Activated T-helper 1 cell treated with anti-CD3 and anti-CD28 coated beads, Interleukin-12 subunit alpha, Interleukin-12 subunit beta, Interleukin-2, Interleukin-4 antibody, amounts not matched to agents 30 ng/mL and 10 ng/mL and 1 ng/mL, durations not matched to agents 14 hours and 24 hours and 36 hours (primary cell): ENCODE measurements around the gene SAT2. TPM values are rescaled to one million over a fixed set of nuclear protein-coding genes. Genes with fewer than 3 reads are reported as not detected.
"Not testable (repeated sequence)": the region's sequence is repeated elsewhere in the genome, so short reads cannot be mapped to it uniquely, and the experiment has no call there.

Experiments used
- DNase-seq: peaks from one replicate; pipeline ENCODE4 v3.0.0; 2021; ENCODE audit warnings: low spot score
- H3K27ac Mint-ChIP-seq: one replicate; pipeline ENCODE4 v1.8.0; 2021; ENCODE audit warnings: mild to moderate bottlenecking, mixed read lengths
- H3K27me3 Mint-ChIP-seq: one replicate; pipeline ENCODE4 v1.8.0; 2022; ENCODE audit warnings: mild to moderate bottlenecking, moderate library complexity, mixed read lengths; ENCODE audit not compliant: insufficient read depth
- H3K36me3 Mint-ChIP-seq: one replicate; pipeline ENCODE4 v1.8.0; 2021; ENCODE audit warnings: low read depth, mixed read lengths
- H3K4me1 Mint-ChIP-seq: one replicate; pipeline ENCODE4 v1.8.0; 2021; ENCODE audit warnings: low read depth, mixed read lengths
- H3K4me3 Mint-ChIP-seq: one replicate; pipeline ENCODE4 v1.8.0; 2021; ENCODE audit warnings: mild to moderate bottlenecking, moderate library complexity, mixed read lengths
- H3K9me3 Mint-ChIP-seq: one replicate; pipeline ENCODE4 v1.8.0; 2021; ENCODE audit warnings: mixed read lengths
- intact Hi-C: fragments of 100-400 bp; cut with micrococcal nuclease; formaldehyde crosslinking; loops from one replicate; pipeline ENCODE4 v1.15.1; 2024
- total RNA-seq: library from RNA; stranded (reverse); gene quantifications from 2 replicates; pipeline ENCODE4 v1.2.3, GENCODE V29; 2022

The SAT2 gene
- total RNA-seq, 1 donor from 2014 or later, result 23.8 TPM

GRCh38 chr17:7610641-7611040 is 17.0 kb downstream of the SAT2 start:
- H3K4me1 Mint-ChIP-seq, result peaks cover 31% of the 10 kb centered on the region
- no peaks in the 10 kb centered on the region for H3K27me3 Mint-ChIP-seq
- no peak overlapping the region for H3K27ac Mint-ChIP-seq
- no peaks in the 10 kb centered on the region for H3K9me3 Mint-ChIP-seq
- intact Hi-C loops, result no loop called here
- no peak overlapping the region for H3K4me3 Mint-ChIP-seq
- no peak for DNase-seq
- peaks cover 18% of the 10 kb centered on the region for H3K36me3 Mint-ChIP-seq

- Mint-ChIP-seq H3K4me1 (peaks cover 7% of the 10 kb centered on the region), H3K36me3 (peaks cover 36% of the 10 kb centered on the region), H3K4me3 (no peak overlapping the region), H3K27ac (no peak overlapping the region), H3K27me3 (no peaks in the 10 kb centered on the region), H3K9me3 (no peaks in the 10 kb centered on the region)
- no peak for DNase-seq
- intact Hi-C loops, result no loop called here
Observed at GRCh38 chr17:7606280-7606679, 21.3 kb downstream of the SAT2 start.

GRCh38 chr17:7597561-7597960 is 30.1 kb downstream of the SAT2 start:
- peaks cover 42% of the 10 kb centered on the region for H3K36me3 Mint-ChIP-seq
- H3K4me1 Mint-ChIP-seq, H3K27me3 Mint-ChIP-seq, intact Hi-C loops, H3K9me3 Mint-ChIP-seq, DNase-seq, H3K27ac Mint-ChIP-seq, H3K4me3 Mint-ChIP-seq: not testable (repeated sequence)

GRCh38 chr17:7593296-7593695 is 34.3 kb downstream of the SAT2 start:
- Mint-ChIP-seq H3K9me3 (no peaks in the 10 kb centered on the region), H3K27me3 (no peaks in the 10 kb centered on the region), H3K4me3 (no peak overlapping the region), H3K27ac (no peak overlapping the region), H3K4me1 (no peaks in the 10 kb centered on the region), H3K36me3 (peaks cover 45% of the 10 kb centered on the region)
- no peak for DNase-seq
- intact Hi-C loops, result no loop called here

GRCh38 chr17:7592422-7593021 is 35.1 kb downstream of the SAT2 start:
- peaks cover 52% of the 10 kb centered on the region for H3K36me3 Mint-ChIP-seq
- H3K4me3 Mint-ChIP-seq, result no peak overlapping the region
- no peaks in the 10 kb centered on the region for H3K9me3 Mint-ChIP-seq
- H3K27ac Mint-ChIP-seq, result no peak overlapping the region
- intact Hi-C loops, result no loop called here
- DNase-seq, result no peak
- no peaks in the 10 kb centered on the region for H3K27me3 Mint-ChIP-seq
- no peaks in the 10 kb centered on the region for H3K4me1 Mint-ChIP-seq

GRCh38 chr17:7591596-7591995 is 36.0 kb downstream of the SAT2 start:
- H3K9me3 Mint-ChIP-seq, result no peaks in the 10 kb centered on the region
- no peaks in the 10 kb centered on the region for H3K27me3 Mint-ChIP-seq
- intact Hi-C loops, result no loop called here
- no peak for DNase-seq
- H3K4me3 Mint-ChIP-seq, result no peak overlapping the region
- no peak overlapping the region for H3K27ac Mint-ChIP-seq
- H3K4me1 Mint-ChIP-seq, result no peaks in the 10 kb centered on the region
- peaks cover 50% of the 10 kb centered on the region for H3K36me3 Mint-ChIP-seq

GRCh38 chr17:7590743-7591142 is 36.9 kb downstream of the SAT2 start:
- no peak for DNase-seq
- peaks cover 2% of the 10 kb centered on the region for H3K4me1 Mint-ChIP-seq
- no peaks in the 10 kb centered on the region for H3K27me3 Mint-ChIP-seq
- no peaks in the 10 kb centered on the region for H3K9me3 Mint-ChIP-seq
- no peak overlapping the region for H3K4me3 Mint-ChIP-seq
- intact Hi-C loops, result no loop called here
- peaks cover 48% of the 10 kb centered on the region for H3K36me3 Mint-ChIP-seq
- H3K27ac Mint-ChIP-seq, result no peak overlapping the region

GRCh38 chr17:7589891-7590691 is 37.5 kb downstream of the SAT2 start, which contains the start of gene SOX15:
TSS of gene SOX15 (minus strand) at chr17:7590094. CDS start at chr17:7589676, 418 bp downstream.
- Mint-ChIP-seq H3K36me3 (peaks cover 44% of the 10 kb centered on the region), H3K27ac (no peak within 1 kb of the TSS)

GRCh38 chr17:7589204-7589868 is 38.3 kb downstream of the SAT2 start:
- intact Hi-C loops, result loop anchor here (10.0 kb wide), 1 partner anchor 565 kb away; the partner anchor contains the start of gene PER1

More at GRCh38 chr17:7589891-7590691, 37.5 kb downstream of the SAT2 start, which contains the start of gene SOX15:
- Mint-ChIP-seq H3K9me3 (no peaks in the 10 kb centered on the region), H3K4me1 (peaks cover 8% of the 10 kb centered on the region), H3K4me3 (no peak within 1 kb of the TSS), H3K27me3 (no peaks in the 10 kb centered on the region)
- intact Hi-C loops, result loop anchor here (10.0 kb wide), 1 partner anchor 565 kb away; the partner anchor contains the start of gene PER1
- DNase-seq, result no peak

GRCh38 chr17:7588553-7589203 is 38.9 kb downstream of the SAT2 start:
- intact Hi-C loops, result loop anchor here (10.0 kb wide), 1 partner anchor 566 kb away; the partner anchor contains the start of gene PER1
- Mint-ChIP-seq H3K27me3 (no peaks in the 10 kb centered on the region), H3K36me3 (peaks cover 40% of the 10 kb centered on the region), H3K27ac (no peak overlapping the region), H3K9me3 (no peaks in the 10 kb centered on the region), H3K4me3 (no peak overlapping the region), H3K4me1 (peaks cover 15% of the 10 kb centered on the region)
- no peak for DNase-seq

More at GRCh38 chr17:7589204-7589868, 38.3 kb downstream of the SAT2 start:
- H3K27me3 Mint-ChIP-seq, result no peaks in the 10 kb centered on the region
- no peak overlapping the region for H3K4me3 Mint-ChIP-seq
- H3K27ac Mint-ChIP-seq, result no peak overlapping the region
- peaks cover 44% of the 10 kb centered on the region for H3K36me3 Mint-ChIP-seq
- no peaks in the 10 kb centered on the region for H3K9me3 Mint-ChIP-seq
- peaks cover 15% of the 10 kb centered on the region for H3K4me1 Mint-ChIP-seq
- peak; percentile 52 for DNase-seq

GRCh38 chr17:7587420-7588151 is 40.0 kb downstream of the SAT2 start:
- H3K27ac Mint-ChIP-seq, result peak overlapping the region; percentile 36
- H3K4me1 Mint-ChIP-seq, result peaks cover 21% of the 10 kb centered on the region
- DNase-seq, result no peak
- H3K9me3 Mint-ChIP-seq, result no peaks in the 10 kb centered on the region
- H3K27me3 Mint-ChIP-seq, result no peaks in the 10 kb centered on the region
- intact Hi-C loops, result loop anchor here (10.0 kb wide), 1 partner anchor 567 kb away; the partner anchor contains the start of gene PER1
- no peak overlapping the region for H3K4me3 Mint-ChIP-seq
- peaks cover 32% of the 10 kb centered on the region for H3K36me3 Mint-ChIP-seq
